H1 (cell line): ENCODE measurements around the gene ALKBH7. TPM values are rescaled to one million over a fixed set of nuclear protein-coding genes. Genes with fewer than 3 reads are reported as not detected.

Source experiments
- ASH2L ChIP-seq: fragments of 200-600, 300-600 bp; sonication (generic); IDR thresholded peaks from one replicate; pipeline ENCODE4 v1.7.1; 2017; ENCODE audit warnings: low read length
- PHF8 ChIP-seq: fragments of 200-600 bp; sonication (generic); conservative IDR thresholded peaks from 2 replicates; pipeline ENCODE4 v1.7.1; 2012; ENCODE audit warnings: low read depth, mild to moderate bottlenecking, inconsistent platforms, low read length, moderate library complexity
- SP2 ChIP-seq: IDR thresholded peaks from 2 replicates; pipeline ENCODE4 v1.6.1; 2012; ENCODE audit warnings: mild to moderate bottlenecking, low read length, inconsistent platforms
- USF2 ChIP-seq: IDR thresholded peaks from 2 replicates; pipeline ENCODE4 v1.6.1; 2011; ENCODE audit warnings: low read length, improper control_type of control experiment
- ZNF274 ChIP-seq: IDR thresholded peaks from 2 replicates; pipeline ENCODE4 v1.7.0; 2012; ENCODE audit warnings: low read length, borderline replicate concordance; ENCODE audit errors: extremely low read depth
- polyA plus RNA-seq, 7 experiments: library from polyadenylated mRNA; depleted of rRNA in 3 of 7; stranded (reverse) in 5 of 7; unstranded in 2 of 7; fragments of >200 nt in 5 of 7; fragments of 200-250 nt in 2 of 7; gene quantifications; 1 replicate in 5 of 7; 2 replicates in 1 of 7; 4 replicates in 1 of 7; pipeline versions ENCODE4 v1.2.1 to v1.2.3, GENCODE V29; 2011 to 2013; ENCODE audit warnings: missing spikeins in 2 of 7, mixed read lengths in 2 of 7
- total RNA-seq: library from RNA; stranded (reverse); fragmentation: NEBNext Ultra II Directional; extraction: Animal tissue kit (Norgen Biotek cat#: 25700); gene quantifications from 2 replicates; pipeline ENCODE4 v1.2.1, GENCODE V29; 2021

Gene ALKBH7
- total and polyA plus RNA-seq, 2 of the 8 experiments (the other 6 are each of a cell fraction or from before 2014, with no cell fraction given), result 66.3 to 100 TPM

DNA sequence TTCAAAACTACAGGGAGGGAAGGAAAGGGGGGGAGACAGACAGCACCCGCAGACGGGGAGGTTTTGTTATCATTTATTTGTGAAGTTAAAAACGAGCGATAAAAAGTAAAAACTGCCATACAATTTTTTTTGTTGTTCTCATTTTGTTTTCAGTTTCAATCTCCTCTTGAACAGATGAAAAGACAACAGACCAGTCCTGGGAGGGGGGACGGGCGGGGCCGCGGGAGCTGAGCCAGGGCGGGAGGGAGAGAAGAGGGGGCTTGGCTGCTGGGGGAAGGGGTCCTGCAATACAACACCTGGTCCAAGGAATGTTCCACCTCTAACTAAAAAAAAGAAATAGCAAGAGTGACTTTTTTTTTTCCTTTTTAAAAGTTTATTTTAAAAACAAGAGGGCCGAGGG is 40.7 kb downstream of the ALKBH7 start (continued):
- TF ChIP-seq USF2, result no peak
- no peak for TF ChIP-seq SP2
- TF ChIP-seq ASH2L, result no peak
- no peak for TF ChIP-seq ZNF274
- no peak for TF ChIP-seq PHF8
